NCI-H69 (cell line): ENCODE results near the gene GNA14.
"Not testable (repeated sequence)": the region's sequence is repeated elsewhere in the genome, so short reads cannot be mapped to it uniquely, and the experiment has no call there.

Experiments
- DNase-seq: peaks from one replicate; lab custom pipeline; 2025; lab: John Stamatoyannopoulos, UW

GNA14 gene

DNA sequence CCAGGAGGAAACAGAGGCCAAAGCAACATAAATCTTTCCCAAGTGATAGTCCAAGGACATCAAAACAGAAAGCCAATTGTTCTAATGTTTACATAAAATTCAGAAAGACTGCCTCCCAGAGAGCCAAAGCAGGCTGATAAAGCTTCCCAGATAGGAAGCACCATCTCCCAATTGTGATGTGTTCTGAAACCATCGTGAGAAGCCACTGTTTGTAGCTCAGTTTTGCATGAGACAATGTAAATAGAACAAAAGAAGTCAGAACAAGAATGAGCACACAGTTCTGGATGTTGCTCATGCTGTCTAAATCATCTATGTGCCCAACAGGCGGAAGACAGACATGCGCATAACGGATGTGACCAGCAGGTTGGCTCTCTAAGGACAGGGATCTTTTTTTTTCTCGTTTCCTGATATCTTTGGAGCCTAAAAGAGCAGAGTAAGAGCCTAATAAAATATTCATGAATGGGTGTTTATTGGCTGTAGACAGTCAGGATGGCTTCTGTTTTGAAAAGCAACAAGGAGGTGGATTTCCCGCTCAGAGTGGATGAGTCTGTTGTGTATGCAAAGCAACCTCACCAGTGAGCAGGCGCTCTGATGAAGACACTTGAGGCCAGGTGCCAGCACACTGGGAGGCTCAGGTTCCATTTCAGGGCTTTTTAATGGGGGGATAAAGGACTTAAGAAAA, 113.6 kb downstream of the GNA14 start:
- no peak for DNase-seq

DNA sequence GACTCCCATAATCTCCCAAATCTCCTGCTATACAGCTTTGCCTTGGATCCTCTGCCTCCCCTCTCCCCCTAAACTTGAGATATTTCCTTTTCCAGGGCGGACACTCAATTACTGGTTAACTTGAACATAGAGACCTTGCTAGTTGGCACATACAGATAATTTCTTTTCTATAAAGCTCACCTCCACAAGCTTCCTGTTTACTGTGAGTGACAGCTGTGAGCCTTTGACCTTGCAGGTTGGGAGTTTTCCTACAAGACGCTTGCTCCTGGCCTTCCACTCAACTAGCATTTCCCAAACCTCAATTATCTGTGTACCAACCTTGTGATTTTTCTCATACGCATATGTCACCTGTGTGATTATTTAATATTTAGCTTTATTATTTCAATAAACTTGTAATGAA, 114.5 kb downstream of the GNA14 start:
- DNase-seq: no peak

GRCh38 chr9:77532607-77533006, 115.5 kb downstream of the GNA14 start:
- no peak for DNase-seq

- DNase-seq: no peak
These were observed 116.7 kb downstream of the GNA14 start for GRCh38 chr9:77531400-77531799.

- DNase-seq: no peak
These were observed 124.2 kb downstream of the GNA14 start for GRCh38 chr9:77523891-77524290.

DNA sequence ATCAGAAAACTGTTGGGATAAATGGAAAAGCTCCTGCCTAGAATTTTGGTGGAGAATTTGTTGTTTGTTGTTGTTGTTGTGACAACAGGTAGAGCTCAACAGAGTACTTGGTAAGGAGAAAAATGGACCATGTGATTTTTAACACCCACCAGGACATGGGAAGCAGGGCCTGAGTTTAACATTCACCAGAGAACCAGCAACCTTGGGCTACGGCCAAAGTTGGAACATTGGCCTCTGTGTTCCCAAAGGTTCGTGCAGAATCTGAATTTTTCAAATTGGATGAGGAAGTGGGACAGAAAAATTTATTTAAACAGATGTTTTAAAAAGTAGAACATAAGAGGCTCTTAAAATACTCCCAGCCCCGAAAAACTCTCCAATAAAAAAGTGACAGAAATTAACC, 127.0 kb downstream of the GNA14 start:
- no peak for DNase-seq

- DNase-seq: no peak
These were observed 129.4 kb downstream of the GNA14 start for GRCh38 chr9:77518688-77519087.

DNA sequence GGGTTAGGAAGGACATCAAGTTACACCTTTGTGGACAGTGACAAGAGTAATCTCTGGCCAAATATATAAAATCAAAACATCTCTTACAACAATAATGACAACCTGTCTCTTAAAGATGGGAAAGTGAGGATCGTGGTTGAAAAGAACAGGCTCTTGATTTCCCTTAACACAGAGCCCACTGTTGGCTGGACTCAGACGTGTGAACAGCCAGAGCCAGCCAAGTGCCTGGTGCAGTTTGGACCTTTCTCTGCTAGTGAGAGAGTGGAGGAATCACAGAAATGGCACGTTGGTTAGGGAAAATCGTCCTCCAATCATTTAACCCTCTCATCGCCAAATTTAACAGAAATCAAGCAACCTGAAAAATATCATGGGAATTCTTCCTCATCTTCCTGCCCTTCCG, 131.3 kb downstream of the GNA14 start:
- no peak for DNase-seq

- DNase-seq: no peak
These were observed 133.0 kb downstream of the GNA14 start for GRCh38 chr9:77514886-77515711.

- DNase-seq: no peak
These were observed 134.7 kb downstream of the GNA14 start for GRCh38 chr9:77513457-77513856.

DNA sequence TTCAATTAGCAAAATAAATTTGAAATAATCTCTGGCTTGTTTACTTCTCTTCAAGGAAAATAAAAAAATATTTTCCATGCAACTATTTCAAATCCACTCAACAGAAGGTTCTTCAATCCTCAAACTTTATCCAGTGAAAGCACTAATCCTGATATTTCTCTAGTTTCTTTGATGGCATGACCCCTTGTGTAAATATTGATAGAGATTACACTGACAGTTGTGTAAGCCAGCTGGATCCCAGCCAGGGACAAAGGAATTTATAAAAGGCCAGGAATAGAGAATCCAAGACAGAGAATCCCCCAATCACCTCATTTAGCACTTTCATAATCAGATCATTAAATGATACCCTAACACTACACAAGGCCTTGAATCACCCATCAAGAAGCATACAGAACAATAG, 135.2 kb downstream of the GNA14 start:
- peak; percentile 52 for DNase-seq

- peak; percentile 13 for DNase-seq
These were observed 136.6 kb downstream of the GNA14 start for GRCh38 chr9:77511525-77511924.

GRCh38 chr9:77510666-77511065, 137.5 kb downstream of the GNA14 start:
- no peak for DNase-seq

DNA sequence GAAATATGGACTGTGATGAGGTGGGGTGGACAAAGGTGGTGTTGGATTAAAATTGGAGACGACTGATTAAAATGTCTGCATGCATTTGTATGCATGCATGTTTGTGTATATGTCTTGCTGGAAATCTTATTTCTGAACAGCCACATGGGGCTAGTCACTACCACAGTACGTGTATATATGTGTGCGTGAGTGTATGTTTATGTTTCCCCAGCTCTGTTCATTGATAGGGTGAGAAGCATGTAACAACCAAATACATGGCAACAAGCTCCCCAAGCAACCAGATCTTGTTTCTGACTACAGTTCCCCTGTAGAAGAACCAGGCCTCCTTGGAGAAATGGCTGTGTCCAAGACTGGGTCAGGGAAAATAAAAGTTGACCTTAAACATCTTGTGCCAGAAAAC, 139.7 kb downstream of the GNA14 start:
- no peak for DNase-seq

GRCh38 chr9:77507212-77507961, 140.7 kb downstream of the GNA14 start:
- DNase-seq: no peak

GRCh38 chr9:77505232-77505631, 142.9 kb downstream of the GNA14 start:
- no peak for DNase-seq

DNA sequence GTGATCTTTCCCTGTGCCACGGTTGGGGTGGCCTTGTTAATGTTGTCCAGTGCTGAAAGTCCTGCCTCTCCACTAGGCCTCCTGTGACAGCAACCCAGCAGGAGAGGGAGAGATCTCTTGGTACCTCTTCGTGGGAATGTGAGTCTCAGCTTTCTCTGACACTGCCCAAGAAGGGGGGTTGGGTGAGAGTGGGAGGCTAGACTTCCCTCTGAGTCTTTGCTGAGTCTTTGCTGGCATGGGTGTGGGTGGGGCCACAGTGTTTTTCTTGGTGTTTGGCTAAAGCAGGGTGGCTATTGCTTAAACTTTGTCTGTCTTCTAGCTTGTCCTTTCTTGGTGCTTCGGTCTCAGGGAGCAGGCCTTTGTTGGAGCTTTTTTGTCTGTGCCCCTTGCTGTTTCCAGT, 145.6 kb downstream of the GNA14 start:
- DNase-seq: no peak

DNA sequence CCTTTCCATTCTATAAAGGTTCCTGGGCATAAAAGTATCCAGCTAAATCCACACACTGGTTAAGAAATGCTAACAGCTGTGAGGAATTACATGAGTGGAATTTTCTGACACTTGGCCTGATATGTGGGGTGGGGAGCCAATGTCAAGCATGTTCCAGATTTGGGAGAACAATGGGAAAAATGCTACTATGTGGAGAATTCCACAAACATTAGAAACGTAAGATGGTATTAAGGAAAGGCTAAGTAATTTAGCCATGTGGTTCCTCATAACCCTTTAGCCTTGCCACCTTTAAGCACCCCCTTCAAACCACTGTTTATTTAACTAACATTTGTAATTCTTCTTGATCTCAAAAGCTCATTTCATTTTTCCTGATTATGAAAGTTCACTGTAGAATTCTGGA, 149.2 kb downstream of the GNA14 start:
- DNase-seq: no peak

DNA sequence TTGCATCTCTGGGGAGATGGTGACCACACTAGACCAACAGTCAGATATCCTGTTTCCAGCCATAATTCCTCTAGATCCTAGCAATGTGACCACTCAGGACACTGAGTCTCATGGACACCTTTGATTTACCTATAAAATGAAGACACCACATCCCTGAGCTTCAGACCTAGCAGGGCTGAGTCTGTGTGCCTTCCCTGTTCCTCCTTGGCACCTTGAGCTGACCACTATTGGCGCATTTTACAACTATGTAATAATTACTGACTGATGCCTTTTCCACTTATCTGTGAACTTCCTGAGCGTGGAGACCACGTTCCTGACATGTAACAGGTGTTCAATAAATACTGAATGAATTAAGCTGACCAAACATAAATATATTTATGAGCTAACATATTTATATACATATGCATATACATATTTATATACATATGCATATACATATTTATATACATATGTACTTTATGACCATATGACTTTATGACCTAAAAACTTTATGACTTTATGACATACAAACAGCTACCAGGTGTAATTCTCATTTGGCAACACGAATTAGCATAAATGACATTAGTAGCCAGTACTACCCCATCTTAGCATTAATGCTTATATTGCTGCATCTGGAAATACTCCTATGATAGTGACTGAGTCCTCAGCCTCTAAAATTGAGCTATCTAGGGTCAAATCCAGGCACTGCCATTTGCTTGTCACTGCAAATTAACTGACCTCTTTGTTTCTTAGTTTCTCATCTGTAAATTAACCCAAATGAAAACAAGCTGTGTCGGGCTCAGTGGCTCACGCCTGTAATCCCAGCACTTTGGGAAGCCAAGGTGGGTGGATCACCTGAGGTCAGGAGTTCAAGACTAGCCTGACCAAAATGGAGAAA, 150.6 kb downstream of the GNA14 start:
- no peak for DNase-seq

GRCh38 chr9:77495834-77496671, 152.1 kb downstream of the GNA14 start:
- peak; percentile 63 for DNase-seq

DNA sequence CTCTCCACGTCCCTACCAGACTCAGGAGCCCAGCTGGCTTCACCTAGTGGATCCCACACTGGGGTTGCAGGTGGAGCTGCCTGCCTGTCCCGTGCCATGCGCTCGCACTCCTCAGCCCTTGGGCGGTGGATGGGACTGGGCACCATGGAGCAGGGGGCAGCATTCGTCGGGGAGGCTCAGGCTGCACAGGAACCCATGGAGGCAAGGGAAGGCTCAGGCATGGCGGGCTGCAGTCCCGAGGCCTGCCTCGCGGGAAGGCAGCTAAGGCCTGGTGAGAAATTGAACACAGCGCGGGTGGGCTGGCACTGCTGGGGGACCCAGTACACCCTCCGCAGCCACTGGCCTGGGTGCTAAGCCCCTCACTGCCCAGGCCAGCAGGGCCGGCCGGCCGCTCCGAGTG, 157.8 kb downstream of the GNA14 start:
- not testable (repeated sequence) for DNase-seq
